Thymus (tissue), 11 donors: ENCODE measurements around the gene CEP164. TPM values are rescaled to one million over a fixed set of nuclear protein-coding genes. Genes with fewer than 3 reads are reported as not detected.

Source experiments
- DNase-seq, 9 donors: peaks; one replicate each; pipeline ENCODE4 v3.0.0-alpha.2; 2013; ENCODE audit warnings: low spot score in 9 of 9, low read depth in 6 of 9, missing footprints in 1 of 9
- H3K27ac ChIP-seq, 2 donors: one replicate each; pipeline ENCODE4 v1.5.1; 2013; ENCODE audit warnings: control low read depth in 1 of 2, low read depth in 1 of 2, low read length in 1 of 2, mild to moderate bottlenecking in 1 of 2, moderate library complexity in 1 of 2
- H3K27me3 ChIP-seq, 2 donors: one replicate each; pipeline ENCODE4 v1.5.1; 2013; ENCODE audit warnings: low read length in 1 of 2; ENCODE audit not compliant: control insufficient read depth in 2 of 2, insufficient read depth in 1 of 2
- H3K36me3 ChIP-seq, 2 donors: one replicate each; pipeline ENCODE4 v1.5.1; 2013; ENCODE audit warnings: low read length in 1 of 2, mild to moderate bottlenecking in 1 of 2, moderate library complexity in 1 of 2; ENCODE audit not compliant: control insufficient read depth in 2 of 2, insufficient read depth in 2 of 2
- H3K4me1 ChIP-seq, 2 donors: one replicate each; pipeline ENCODE4 v1.5.1; 2013; ENCODE audit warnings: low read length in 2 of 2; ENCODE audit not compliant: control insufficient read depth in 2 of 2, insufficient read depth in 2 of 2
- H3K4me3 ChIP-seq, 2 donors: one replicate each; pipeline ENCODE4 v1.5.1; 2013; ENCODE audit warnings: low read length in 2 of 2, control low read depth in 1 of 2, mild to moderate bottlenecking in 1 of 2
- H3K9me3 ChIP-seq, 2 donors: one replicate each; pipeline ENCODE4 v1.5.1; 2013; ENCODE audit warnings: low read length in 1 of 2, mild to moderate bottlenecking in 1 of 2; ENCODE audit not compliant: control insufficient read depth in 2 of 2, insufficient read depth in 1 of 2
- WGBS: extraction: QIAGEN DNeasy Blood & Tissue Kit; methylation state at CpG from one replicate; pipeline ENCODE4 v1.1.7; 2013; 5-methylcytosine and 5-hydroxymethylcytosine counted together
- polyA plus RNA-seq: library from polyadenylated mRNA; stranded (reverse); fragments of 200-250 nt; gene quantifications from one replicate; pipeline ENCODE4 v1.2.3, GENCODE V29; 2013
- total RNA-seq: library from RNA; stranded (reverse); fragments of 120-200 nt; gene quantifications from one replicate; pipeline ENCODE4 v1.2.4, GENCODE V29; 2013
- donor health status: healthy.

Gene CEP164
- total and polyA plus RNA-seq, 2 donors = 12.0 to 24.8 TPM

GRCh38 chr11:117425679-117426296 lies 98.1 kb downstream of the CEP164 start:
- Histone ChIP-seq H3K27me3 (peaks cover 0 to 9% of the 10 kb centered on the region in 2 donors), H3K9me3 (no peaks in the 10 kb centered on the region), H3K36me3 (no peaks in the 10 kb centered on the region), H3K27ac (no peak overlapping the region), H3K4me1 (no peaks in the 10 kb centered on the region), H3K4me3 (no peak overlapping the region)
- no peak for DNase-seq
- 63% methylated on average over 13 of the region's 13 CpGs for WGBS

- Histone ChIP-seq H3K27ac (no peak overlapping the region), H3K4me1 (no peaks in the 10 kb centered on the region), H3K27me3 (peaks cover 0 to 9% of the 10 kb centered on the region in 2 donors), H3K9me3 (no peaks in the 10 kb centered on the region), H3K36me3 (no peaks in the 10 kb centered on the region), H3K4me3 (no peak overlapping the region)
- peak; percentile 13 to 70 (median 40) for DNase-seq
- WGBS = 15% methylated on average over 17 of the region's 17 CpGs
Observed at GRCh38 chr11:117426297-117426685, 98.6 kb downstream of the CEP164 start.

- Histone ChIP-seq H3K36me3 (no peaks in the 10 kb centered on the region), H3K4me1 (no peaks in the 10 kb centered on the region), H3K27ac (no peak overlapping the region), H3K4me3 (no peak overlapping the region), H3K9me3 (no peaks in the 10 kb centered on the region), H3K27me3 (peaks cover 0 to 9% of the 10 kb centered on the region in 2 donors)
- WGBS = 88% methylated on average over 7 of the region's 7 CpGs
- DNase-seq = no peak
Observed at GRCh38 chr11:117426941-117427340, 99.3 kb downstream of the CEP164 start.

GRCh38 chr11:117427356-117427874 lies 99.8 kb downstream of the CEP164 start:
- 93% methylated on average over 11 of the region's 11 CpGs for WGBS
- Histone ChIP-seq H3K4me1 (no peaks in the 10 kb centered on the region), H3K27ac (no peak overlapping the region), H3K9me3 (no peaks in the 10 kb centered on the region), H3K36me3 (no peaks in the 10 kb centered on the region), H3K27me3 (peaks cover 0 to 9% of the 10 kb centered on the region in 2 donors), H3K4me3 (no peak overlapping the region)
- DNase-seq = no peak

- H3K27me3 ChIP-seq = peaks cover 0 to 8% of the 10 kb centered on the region in 2 donors
- H3K36me3 ChIP-seq = no peaks in the 10 kb centered on the region
- no peaks in the 10 kb centered on the region for H3K4me1 ChIP-seq
- 89% methylated on average over 32 of the region's 32 CpGs for WGBS
- no peak for DNase-seq
- no peaks in the 10 kb centered on the region for H3K9me3 ChIP-seq
- H3K27ac ChIP-seq = no peak overlapping the region
- no peak overlapping the region for H3K4me3 ChIP-seq
Observed at GRCh38 chr11:117428186-117428855, 100.7 kb downstream of the CEP164 start.

GRCh38 chr11:117428856-117429229 lies 101.2 kb downstream of the CEP164 start:
- no peaks in the 10 kb centered on the region for H3K9me3 ChIP-seq
- no peak for DNase-seq
- H3K36me3 ChIP-seq = no peaks in the 10 kb centered on the region
- no peak overlapping the region for H3K27ac ChIP-seq
- no peaks in the 10 kb centered on the region for H3K4me1 ChIP-seq
- peaks cover 0 to 8% of the 10 kb centered on the region in 2 donors for H3K27me3 ChIP-seq
- H3K4me3 ChIP-seq = no peak overlapping the region
- WGBS = 91% methylated on average over 7 of the region's 7 CpGs

- Histone ChIP-seq H3K27ac (no peak overlapping the region), H3K27me3 (peaks cover 0 to 8% of the 10 kb centered on the region in 2 donors), H3K9me3 (no peaks in the 10 kb centered on the region), H3K4me3 (no peak overlapping the region), H3K4me1 (no peaks in the 10 kb centered on the region), H3K36me3 (no peaks in the 10 kb centered on the region)
- 94% methylated on average over 15 of the region's 15 CpGs for WGBS
- no peak for DNase-seq
Observed at GRCh38 chr11:117430293-117430955, 102.8 kb downstream of the CEP164 start.

GRCh38 chr11:117431436-117431835 lies 103.8 kb downstream of the CEP164 start:
- Histone ChIP-seq H3K4me1 (no peaks in the 10 kb centered on the region), H3K27me3 (peaks cover 0 to 10% of the 10 kb centered on the region in 2 donors), H3K36me3 (no peaks in the 10 kb centered on the region), H3K4me3 (no peak overlapping the region), H3K27ac (no peak overlapping the region), H3K9me3 (no peaks in the 10 kb centered on the region)
- no peak for DNase-seq
- WGBS = over 99% methylated on average over 7 of the region's 7 CpGs

GRCh38 chr11:117433717-117434116 lies 106.1 kb downstream of the CEP164 start:
- no peaks in the 10 kb centered on the region for H3K9me3 ChIP-seq
- H3K36me3 ChIP-seq = no peaks in the 10 kb centered on the region

More at GRCh38 chr11:117433717-117434116, 106.1 kb downstream of the CEP164 start:
- Histone ChIP-seq H3K4me1 (no peaks in the 10 kb centered on the region), H3K27ac (no peak overlapping the region), H3K27me3 (peaks cover 0 to 5% of the 10 kb centered on the region in 2 donors), H3K4me3 (no peak overlapping the region)
- DNase-seq = no peak
